ENCODE measurements around the gene OTC.

OTC gene

DNA sequence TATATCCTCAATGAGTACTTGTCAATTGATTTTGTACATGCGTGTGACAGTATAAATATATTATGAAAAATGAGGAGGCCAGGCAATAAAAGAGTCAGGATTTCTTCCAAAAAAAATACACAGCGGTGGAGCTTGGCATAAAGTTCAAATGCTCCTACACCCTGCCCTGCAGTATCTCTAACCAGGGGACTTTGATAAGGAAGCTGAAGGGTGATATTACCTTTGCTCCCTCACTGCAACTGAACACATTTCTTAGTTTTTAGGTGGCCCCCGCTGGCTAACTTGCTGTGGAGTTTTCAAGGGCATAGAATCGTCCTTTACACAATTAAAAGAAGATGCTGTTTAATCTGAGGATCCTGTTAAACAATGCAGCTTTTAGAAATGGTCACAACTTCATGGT lies at the start of gene OTC:
OTC (plus strand) TSS at position 243 of the 400 bp plus-strand sequence; CDS start at position 336, 93 bp downstream.
- no peak for DNase-seq

DNA sequence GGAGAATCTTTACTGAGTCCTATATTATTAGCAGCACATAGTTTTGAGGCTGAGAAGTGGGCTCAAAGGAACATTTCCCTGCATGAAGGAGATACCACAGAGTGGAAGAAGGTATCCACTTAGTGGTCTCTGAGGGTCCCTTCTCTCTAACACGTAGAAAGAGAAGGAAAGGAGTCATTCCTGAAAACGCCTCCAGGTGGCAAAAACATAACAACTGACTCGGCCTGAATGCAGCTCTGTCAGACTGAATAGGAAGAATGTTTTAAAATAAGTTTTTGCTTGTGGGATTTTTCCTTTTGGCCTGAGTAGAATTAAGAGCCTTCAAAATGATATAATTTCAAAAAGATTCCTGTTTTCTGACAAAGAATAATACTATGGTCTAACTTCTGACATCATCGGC lies 48.4 kb upstream of the OTC start:
- no peak for DNase-seq

DNA sequence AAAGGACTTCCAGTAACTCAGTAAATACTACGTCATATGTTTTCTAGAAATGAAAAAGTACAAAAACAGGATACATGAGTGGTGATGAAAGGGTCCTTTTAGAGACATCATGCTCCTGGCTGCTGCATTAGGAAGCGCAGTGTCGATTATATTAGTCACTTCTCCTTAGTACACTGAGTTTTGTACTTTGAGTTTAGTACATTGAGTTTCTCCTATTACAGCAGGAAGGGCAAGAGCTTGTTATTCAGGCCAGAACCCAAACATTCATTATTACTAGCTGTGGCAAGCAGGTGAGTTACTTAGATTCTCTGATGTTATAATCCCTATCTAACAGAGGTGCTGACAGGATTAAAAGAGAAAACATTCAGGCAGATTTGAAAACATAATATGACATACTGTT lies 46.4 kb upstream of the OTC start:
- no peak for DNase-seq

DNA sequence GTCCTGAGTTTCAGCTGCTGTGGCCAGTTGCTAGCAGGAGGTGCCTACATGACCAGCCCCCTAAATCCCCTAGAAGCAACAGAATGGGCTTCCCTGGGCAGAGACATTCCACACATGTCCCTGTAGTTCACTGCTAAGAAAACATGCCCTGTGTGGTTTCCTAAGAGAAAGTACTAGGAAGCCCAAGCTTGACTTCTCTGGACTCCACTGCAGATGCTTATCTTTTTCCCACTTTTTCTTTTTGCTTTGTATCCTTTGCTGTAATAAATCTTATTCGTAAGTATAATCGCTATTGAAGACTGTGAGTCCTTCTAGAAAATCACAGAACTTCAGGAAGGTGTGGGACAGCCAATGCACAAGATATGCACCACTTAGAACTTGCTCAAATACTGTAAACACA lies 40.7 kb upstream of the OTC start:
- DNase-seq, result no peak

DNA sequence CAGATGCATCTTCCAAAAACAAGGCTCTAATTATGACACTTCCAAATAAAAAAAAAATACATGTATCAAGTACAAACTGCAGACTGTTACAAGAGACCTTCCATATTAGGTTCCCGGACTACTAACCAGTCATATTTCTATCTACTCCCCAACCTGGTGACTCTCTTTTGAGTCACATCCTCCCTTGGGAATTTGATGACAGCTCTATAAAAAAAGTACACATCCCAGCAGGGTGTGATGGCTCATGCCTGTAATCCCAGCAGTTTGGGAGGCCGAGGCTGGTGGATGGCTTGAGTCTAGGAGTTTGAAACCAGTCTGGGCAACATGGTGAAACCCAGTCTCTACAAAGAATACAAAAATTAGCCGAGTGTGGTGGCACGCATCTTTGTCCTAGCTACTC lies 40.0 kb upstream of the OTC start:
- no peak for DNase-seq

DNA sequence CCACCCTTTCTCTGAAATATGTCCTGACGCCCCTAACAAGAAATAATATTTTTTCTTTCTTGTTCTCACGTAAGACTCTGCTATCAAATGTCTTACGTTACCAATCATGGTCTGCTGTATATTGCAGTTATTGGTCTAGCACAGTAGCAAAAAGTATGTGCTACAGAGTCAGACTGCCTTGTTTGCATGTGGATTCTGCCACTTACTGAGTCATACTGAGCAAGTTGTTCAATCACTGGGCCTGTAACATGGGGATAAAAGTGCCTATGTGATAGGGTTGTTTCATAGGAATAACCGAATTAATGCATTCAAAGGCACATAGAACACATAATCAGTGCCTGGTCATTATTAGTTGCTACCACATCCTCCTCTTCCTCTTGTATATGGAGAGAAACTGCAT lies 39.2 kb upstream of the OTC start:
- no peak for DNase-seq

DNA sequence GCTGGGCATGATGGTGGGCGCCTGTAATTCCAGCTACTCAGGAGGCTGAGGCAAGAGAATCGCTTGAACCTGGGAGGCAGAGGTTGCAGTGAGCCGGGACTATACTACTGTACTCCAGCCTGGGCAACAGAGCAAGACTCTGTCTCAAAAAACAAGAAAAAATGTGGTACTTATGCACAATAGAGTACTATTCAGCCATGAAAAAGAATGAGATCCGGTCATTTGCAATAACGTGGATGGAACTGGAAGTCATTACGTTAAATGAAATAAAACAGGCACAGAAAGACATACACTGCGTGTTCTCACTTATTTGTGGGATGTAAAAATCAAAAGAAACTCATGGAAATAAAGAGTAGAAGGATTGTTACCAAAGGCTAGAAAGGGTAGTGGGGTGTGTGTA lies 37.2 kb upstream of the OTC start:
- no peak for DNase-seq

DNA sequence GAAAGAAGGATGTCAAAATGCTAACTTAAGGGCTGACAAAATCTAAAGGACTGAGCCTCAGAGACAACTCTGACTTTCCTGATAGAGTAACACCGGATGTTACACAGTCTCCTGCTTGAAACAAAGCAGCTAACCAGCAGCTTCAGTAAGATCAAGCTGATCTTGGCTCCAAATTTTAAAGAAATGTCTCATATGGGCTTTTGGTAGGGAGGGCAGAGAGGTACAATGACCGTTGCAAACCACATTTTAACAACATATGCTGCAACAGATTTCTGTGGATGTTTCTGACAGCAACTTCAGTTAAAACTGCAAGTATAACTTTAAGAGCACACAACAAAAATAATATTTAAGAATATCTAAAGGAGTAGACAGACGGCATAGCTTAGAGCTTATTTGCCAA lies 34.2 kb upstream of the OTC start:
- DNase-seq, result no peak

DNA sequence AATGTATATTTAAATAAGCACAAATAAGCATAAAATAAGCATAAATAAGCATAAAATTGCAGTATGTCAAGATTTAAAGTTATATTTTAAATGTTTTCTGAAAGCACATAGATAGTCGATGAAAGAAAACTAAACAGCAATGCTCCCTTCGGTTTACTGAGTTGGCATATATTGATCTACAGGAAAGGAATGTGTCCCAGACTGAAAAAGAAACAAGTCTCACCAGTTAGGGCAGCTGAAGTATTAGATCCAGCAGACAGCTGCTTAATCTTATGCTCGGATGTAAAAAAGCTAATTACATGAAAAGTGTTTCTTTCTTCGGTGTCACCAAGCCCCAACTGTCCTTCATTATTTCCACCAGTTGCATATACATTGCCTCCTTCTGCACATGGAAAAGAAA lies 33.8 kb upstream of the OTC start:
- DNase-seq, result no peak

DNA sequence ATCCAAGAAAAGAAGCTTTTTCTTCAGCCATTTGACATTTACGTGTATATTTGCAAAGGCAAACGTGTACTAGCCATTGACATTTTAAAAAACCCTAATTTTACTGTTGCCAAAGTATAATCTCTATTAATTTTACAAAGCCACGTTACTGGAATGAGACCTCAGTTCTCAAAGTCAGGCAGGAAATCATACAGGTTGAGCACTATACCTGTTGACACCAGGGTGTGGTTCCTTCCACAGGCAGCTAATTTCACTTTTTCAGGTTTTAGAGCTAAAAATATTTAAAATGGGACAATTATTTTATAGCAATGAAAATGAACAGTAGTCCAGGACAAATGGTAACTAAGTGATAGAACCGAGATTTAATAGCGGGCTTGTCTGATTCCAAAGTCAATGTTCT lies 31.6 kb upstream of the OTC start:
- no peak for DNase-seq

DNA sequence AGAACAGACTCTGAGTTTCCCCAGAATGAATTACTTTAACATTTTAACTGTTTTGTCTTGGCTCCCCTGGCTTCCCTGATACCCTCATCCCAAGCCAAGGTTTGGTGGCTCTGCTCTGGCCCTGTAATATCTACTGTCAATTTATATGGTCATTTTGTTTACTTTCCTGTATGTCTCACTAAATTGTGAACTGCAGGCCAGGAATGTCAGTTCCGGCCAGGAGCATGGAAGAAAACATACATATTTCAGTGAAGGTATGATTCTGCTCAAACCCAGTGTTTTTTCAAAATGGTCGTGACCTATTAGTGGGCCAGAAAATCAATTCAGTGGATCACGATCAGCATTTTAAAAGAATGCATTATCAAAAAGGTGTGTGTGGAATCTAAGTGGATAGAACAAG lies 26.3 kb upstream of the OTC start:
- no peak for DNase-seq

DNA sequence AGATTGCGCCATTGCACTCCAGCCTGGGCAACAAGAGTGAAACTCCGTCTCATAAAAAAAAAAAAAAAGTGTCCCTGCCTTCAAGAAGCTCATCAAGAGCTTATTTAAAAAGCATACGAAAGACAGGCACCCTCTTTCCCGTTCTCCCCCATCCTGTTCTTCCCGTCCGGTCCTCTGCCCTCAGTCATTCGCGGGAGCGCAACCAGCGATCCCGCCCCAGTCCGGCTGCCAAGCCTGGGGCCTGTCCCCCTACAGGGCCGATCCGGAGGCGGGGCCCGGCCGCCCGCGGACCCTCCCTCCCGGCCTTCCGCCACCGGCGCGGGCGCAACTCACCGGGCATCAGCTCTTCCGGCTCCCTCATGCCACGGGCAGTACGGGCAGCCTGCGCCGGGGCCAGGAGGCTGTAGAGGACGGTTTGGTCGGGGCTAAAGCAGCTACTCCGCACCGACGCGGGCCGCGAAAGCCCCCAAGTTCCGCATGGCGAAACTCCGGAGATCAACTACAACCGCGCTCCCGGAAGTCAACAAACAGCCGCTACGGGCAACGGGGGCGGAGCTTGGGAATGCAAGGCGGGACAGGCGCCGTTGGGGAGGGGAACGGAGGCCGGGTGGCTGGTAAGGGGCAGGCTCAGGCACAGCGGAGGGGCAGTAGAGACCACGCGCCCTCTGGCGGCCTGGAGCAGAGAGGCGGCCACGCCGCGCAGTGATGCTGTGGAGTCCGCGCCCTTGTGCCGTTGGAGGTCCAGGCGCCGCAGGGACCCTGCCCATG lies 25.2 kb upstream of the OTC start, which contains the start of gene RPGR:
RPGR (minus strand) TSS at position 503 of the 768 bp plus-strand sequence; CDS start at position 361, 142 bp downstream.
- DNase-seq, result peak; percentile 93 to 94 (median 93)

DNA sequence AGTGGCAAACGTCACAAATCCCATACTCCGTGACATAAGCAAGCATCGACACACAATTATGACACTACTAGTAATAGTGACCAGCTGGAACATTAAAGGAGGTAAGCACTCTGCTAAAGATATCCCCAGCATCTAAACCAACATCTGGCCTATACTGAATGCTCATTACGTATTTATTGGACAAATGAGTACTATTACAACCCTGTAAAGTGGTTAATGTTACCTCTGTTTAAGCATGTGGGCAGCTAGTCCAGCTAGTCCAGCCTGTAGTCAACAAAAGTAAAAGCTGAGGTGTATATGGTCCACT lies 24.7 kb upstream of the OTC start:
- no peak for DNase-seq

DNA sequence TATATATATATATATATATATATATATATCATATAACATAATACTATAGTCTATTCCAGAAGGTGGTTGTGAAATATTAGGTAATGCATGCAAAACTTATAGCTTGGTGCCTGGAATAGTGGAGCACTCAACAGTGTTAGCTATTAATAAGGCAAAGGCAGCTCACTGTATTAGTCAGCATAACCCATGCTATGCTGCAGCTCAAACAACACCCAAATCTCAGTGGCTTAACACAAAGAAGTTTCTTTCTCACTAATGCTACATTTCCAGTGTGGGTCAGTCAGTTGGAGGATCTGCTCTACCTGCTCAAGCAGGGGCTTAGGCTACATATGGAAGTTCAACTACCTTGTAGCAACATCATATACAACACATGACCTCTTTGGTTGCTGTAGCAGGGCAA lies 19.9 kb upstream of the OTC start:
- DNase-seq, result no peak

DNA sequence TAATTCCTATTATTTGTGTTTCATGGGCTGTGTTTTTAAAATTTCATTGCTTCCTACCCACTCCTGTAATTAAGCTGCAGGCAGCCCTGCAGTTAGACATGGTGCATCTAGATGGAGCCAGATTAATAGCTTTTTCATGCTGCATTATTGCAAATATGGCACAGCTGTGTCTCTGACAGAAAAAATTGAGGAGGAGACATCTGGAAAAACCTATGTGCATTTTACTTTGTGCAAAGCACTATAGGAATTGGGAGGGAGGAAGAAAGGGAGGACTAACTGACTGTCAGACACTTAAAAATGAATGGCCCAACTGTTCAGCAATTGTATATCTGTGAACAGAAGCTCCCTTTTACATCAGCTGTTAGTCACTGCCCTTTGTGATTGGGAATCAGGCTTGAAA lies 17.0 kb upstream of the OTC start:
- DNase-seq, result peak in 1 of 3 donors; percentile 12

DNA sequence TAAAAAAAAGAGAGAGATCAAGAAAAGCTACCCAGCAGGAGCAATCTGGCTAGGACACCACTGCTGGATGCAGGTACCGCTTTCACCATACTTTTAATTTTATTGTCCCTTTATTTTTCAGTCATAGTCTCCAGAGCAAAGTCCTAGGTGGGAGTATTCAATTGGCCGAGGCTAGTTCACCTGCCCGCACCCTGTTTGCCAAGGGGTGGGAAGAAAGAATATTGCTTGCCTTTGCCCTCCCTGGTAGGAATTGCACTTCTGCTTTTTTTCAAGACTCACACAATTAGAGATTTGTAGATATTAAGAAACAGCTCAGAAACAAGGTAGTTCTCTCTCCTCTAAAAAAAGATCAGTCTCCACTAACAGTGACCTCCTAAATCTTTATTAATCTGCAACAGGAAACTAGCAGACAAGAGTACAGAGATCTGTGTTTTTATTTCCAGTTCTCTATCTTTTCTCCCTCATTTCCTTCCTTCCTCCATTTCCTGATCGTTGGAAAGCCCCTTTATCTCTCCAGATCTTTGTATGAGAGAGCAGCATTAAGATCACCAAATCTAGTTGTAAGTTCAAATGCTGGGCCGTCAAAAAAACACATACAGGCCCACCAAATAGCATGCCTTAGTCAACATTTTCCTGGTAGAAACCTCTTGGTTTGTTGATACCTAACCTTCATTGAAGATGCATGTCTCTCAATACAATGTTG lies 15.7 kb upstream of the OTC start:
- peak in 1 of 3 donors; percentile 19 for DNase-seq

DNA sequence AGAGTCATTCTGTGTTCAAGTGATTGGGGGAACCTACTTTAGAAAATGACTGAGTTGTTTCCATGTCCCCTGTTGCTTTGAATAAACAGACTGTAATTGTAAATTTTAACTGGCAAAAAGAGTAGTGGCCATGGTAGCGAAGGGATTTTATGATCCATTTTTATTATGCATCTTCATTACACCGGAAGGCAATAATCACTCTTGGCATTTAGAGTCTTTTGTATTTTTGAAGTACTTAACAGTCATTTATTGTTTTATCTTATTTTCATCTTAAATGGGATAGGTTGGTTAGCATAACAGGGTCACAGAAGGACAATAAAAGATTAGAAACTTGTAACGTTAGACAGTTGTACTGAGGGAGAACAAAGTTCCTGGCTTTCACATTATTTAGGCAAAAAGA lies 11.0 kb upstream of the OTC start:
- no peak for DNase-seq

DNA sequence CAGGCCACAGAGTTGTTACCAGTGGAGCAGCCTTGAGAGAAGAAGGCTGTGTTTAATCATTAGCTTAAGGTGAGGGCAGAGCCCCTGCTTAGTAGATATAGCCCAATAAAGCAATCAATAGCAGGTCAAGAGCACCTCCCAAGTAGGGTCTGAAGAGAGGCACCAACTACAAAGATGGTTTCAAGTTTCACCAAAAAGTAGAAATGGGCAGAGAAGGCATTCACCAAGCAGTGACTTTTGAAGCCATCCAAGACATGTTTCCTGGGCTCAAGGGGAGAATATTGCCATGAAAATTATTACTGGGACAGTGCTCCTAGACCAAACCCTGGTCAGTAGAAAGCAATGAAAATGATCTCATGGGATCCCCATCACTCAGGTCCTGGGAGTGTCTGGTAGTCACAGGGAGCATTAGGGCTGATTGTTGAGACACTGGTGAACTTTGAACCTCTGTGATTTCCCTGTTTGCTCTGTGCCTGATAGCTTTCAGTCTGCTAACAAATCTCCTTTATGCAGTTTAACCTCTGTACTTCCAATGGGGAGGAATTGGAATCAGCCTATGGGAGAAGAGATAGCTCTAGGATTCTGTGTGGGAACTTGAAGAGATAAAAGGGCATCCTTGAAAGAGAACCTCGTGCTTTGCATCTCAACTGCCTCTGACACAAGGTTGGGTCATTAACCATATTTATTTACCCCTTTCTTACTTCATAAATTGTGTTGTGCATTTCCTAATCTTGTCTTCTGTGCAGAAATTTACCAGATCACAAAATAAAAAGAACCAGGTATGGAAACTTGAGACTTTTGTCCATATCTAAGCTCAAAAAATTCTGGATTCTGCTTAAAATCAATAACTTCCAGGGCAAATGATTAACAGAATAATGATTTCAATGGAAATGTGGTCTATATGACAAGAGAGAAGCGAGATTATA lies 9.3 kb upstream of the OTC start:
- DNase-seq, result no peak

DNA sequence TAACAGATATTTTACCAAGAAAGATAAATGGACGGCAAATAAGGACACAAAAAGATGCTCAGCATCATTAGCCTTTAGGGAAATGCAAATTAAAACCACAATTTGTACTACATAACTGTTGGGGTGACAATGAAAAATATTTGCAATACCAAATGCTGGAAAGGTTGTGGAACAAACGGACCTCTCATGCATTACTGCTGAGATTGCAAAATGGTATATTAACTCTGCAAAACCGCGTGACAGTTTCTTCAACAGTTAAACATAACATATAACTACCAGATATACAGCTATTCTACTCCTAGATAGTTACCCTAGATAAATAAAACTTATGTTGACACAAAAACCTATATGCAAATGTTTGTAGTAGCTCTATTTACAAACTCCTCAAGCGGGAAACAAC lies 6.3 kb upstream of the OTC start:
- DNase-seq, result no peak

DNA sequence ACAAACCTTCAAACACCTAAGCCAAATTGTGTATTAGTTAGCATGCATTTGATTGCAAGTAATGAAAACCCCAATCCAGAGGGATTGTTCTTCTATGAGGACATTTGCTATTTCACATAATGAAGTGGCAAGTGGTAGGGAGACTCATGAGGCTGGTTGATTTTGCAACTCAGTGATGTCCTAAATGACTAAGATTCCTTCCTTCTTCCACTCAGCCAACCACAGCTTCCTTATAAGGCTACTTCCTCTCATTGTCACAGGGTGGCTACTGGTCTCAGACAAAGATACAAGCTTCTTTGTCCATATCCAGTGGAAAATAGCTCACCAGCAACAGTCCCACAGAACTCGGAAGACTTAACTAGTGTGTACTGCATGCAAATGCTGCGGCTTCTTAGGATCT lies 5.3 kb upstream of the OTC start:
- DNase-seq, result peak; percentile 78 to 94 (median 91)

DNA sequence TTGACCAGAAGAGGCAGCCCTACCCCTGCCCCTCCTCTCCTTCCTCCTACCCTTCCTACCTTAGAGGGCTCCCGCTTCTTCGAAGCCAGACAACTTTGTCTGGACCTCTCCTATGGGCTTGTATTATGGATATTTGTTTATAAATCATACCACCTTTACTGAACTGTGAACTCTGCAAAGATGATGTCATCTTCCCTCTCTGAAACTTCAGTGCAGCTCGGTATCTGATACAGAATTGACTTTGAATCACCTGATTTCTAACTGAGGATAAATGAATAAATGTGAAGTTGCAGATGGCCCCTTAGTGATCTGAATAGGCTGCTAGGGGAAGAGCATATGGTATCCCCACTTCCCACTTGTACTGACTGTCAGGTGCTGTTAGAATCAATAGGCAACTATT lies 1.1 kb upstream of the OTC start:
- no peak for DNase-seq

DNA sequence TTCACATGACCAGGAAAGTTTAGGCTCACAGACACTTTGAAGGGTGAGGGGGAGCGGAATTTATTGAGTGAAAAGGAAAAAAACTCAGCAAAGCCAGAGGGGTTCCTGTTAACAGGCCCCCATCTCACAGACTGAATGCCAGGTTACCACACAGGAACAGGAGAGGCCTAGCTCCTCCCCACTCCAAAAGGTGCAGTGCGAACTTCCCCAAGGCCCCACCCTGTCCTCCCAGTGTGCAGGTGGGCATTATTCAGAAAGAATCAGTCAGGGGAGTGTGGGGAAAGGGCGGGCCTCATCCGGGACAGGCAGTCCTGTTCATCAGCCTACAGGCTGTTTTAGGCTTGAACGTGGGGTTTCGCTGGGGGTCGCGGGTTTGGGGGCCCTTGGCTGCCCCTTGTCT lies 4.0 kb downstream of the OTC start:
- DNase-seq, result no peak
